Right lobe of liver (tissue), 4 donors: Measurements from ENCODE around the gene CCDC83.

Experiments
- CTCF ChIP-seq, 4 donors: fragments of 200-600 bp in 3 of 4; fragments of 450-650 bp in 1 of 4; IDR thresholded peaks; one replicate each; pipeline versions ENCODE4 v1.5.1 to v1.8.0; 2016 to 2022; ENCODE audit warnings: antibody characterized with exemption in 4 of 4, mild to moderate bottlenecking in 2 of 4
- POLR2A ChIP-seq: fragments of 450-650 bp; IDR thresholded peaks from one replicate; pipeline ENCODE4 v1.6.1; 2017; ENCODE audit warnings: antibody characterized with exemption, mild to moderate bottlenecking
- donor health status: DM: no; HTN: no; CAD: no.
- donor health status: DM: no; HTN: no; CAD: no.
- donor health status: DM: no; HTN: yes; CAD: no.

- TF ChIP-seq CTCF (IDR thresholded peaks at IDR 0.05) (no peak), POLR2A (no peak)
These were observed 32.4 kb upstream of the CCDC83 start for GRCh38 chr11:85822814-85823213.
